Astrocyte (in vitro differentiated cells and primary cell): ENCODE measurements around the gene CPTP.

ENCODE experiments used
- EZH2 ChIP-seq: IDR thresholded peaks from 2 replicates; pipeline ENCODE4 v1.6.1; 2012; ENCODE audit warnings: mild to moderate bottlenecking, low read length, inconsistent platforms; ENCODE audit not compliant: insufficient read depth
- TF ChIP-seq, protein P1 (sequence below): IDR thresholded peaks from 2 replicates; pipeline ENCODE4 v1.5.1; 2011; ENCODE audit warnings: low read depth, mild to moderate bottlenecking, inconsistent platforms, low read length, moderate library complexity; ENCODE audit not compliant: insufficient read depth

DNA sequence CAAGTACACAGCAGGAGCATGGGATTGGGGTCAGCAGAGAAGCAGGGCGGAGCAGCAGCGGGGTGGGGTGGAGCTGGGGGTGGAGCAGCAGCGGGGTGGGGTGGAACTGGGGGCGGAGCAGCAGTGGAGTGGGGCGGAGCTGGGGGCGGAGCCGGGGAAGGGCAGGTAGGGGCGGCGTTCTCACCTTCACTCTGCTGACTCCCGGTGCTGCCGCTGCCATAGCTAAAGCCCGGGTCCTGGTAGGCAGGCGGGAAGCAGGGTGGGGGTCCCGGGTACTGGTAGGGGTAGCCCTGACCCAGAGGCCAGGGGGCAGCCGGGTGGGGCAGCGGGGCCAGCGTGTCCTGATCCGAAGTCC is 13.2 kb downstream of the CPTP start:
- TF ChIP-seq EZH2: no peak
- TF ChIP-seq, protein P1, sequence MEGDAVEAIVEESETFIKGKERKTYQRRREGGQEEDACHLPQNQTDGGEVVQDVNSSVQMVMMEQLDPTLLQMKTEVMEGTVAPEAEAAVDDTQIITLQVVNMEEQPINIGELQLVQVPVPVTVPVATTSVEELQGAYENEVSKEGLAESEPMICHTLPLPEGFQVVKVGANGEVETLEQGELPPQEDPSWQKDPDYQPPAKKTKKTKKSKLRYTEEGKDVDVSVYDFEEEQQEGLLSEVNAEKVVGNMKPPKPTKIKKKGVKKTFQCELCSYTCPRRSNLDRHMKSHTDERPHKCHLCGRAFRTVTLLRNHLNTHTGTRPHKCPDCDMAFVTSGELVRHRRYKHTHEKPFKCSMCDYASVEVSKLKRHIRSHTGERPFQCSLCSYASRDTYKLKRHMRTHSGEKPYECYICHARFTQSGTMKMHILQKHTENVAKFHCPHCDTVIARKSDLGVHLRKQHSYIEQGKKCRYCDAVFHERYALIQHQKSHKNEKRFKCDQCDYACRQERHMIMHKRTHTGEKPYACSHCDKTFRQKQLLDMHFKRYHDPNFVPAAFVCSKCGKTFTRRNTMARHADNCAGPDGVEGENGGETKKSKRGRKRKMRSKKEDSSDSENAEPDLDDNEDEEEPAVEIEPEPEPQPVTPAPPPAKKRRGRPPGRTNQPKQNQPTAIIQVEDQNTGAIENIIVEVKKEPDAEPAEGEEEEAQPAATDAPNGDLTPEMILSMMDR: no peak
